GM23338 (cell line): Measurements from ENCODE around the gene ELFN1.

Experiments used
- CREB1 ChIP-seq: fragments of 250-450 bp; sonication (Bioruptor Pico); IDR thresholded peaks from 2 replicates; pipeline ENCODE4 v1.5.0; 2020; ENCODE audit warnings: low read depth, mild to moderate bottlenecking, moderate library complexity
- CTCF ChIP-seq, 2 experiments: fragments of 200-600 bp in 1 of 2; sonication (generic) in 1 of 2; conservative IDR thresholded peaks; 2 replicates each; pipeline versions ENCODE4 v1.5.1 to v1.6.1; 2016 to 2017; ENCODE audit warnings: antibody characterized with exemption in 2 of 2, low read depth in 2 of 2, mild to moderate bottlenecking in 2 of 2, moderate library complexity in 1 of 2
- EZH2 ChIP-seq: fragments of 200-600 bp; sonication (generic); IDR thresholded peaks from one replicate; pipeline ENCODE4 v1.8.0; 2017; ENCODE audit warnings: antibody characterized with exemption, mild to moderate bottlenecking, low read depth; ENCODE audit not compliant: unreplicated experiment
- EZH2phosphoT487 ChIP-seq: fragments of 200-600 bp; sonication (generic); IDR thresholded peaks from one replicate; pipeline ENCODE4 v1.8.1; 2018; ENCODE audit warnings: antibody characterized with exemption; ENCODE audit not compliant: unreplicated experiment
- JUNB ChIP-seq: IDR thresholded peaks from one replicate; pipeline ENCODE4 v1.6.1; 2016; ENCODE audit warnings: antibody characterized with exemption; ENCODE audit not compliant: unreplicated experiment
- POLR2AphosphoS5 ChIP-seq: IDR thresholded peaks from 2 replicates; pipeline ENCODE4 v1.6.1; 2016; ENCODE audit warnings: antibody characterized with exemption, low read depth
- REST ChIP-seq: IDR thresholded peaks from one replicate; pipeline ENCODE4 v1.6.1; 2018; ENCODE audit warnings: antibody characterized with exemption; ENCODE audit not compliant: unreplicated experiment
- STAT1 ChIP-seq: IDR thresholded peaks from one replicate; pipeline ENCODE4 v1.6.1; 2016; ENCODE audit warnings: antibody characterized with exemption; ENCODE audit not compliant: unreplicated experiment
- ZNF114 ChIP-seq: fragments of 250-450 bp; sonication (Bioruptor Pico); IDR thresholded peaks from 2 replicates; pipeline ENCODE4 v1.5.0; 2020; ENCODE audit warnings: mild to moderate bottlenecking, moderate library complexity
- ZNF462 ChIP-seq: fragments of 250-450 bp; sonication (Bioruptor Pico); IDR thresholded peaks from 2 replicates; pipeline ENCODE4 v1.5.0; 2020; ENCODE audit warnings: mild to moderate bottlenecking, moderate library complexity

- TF ChIP-seq CTCF (conservative IDR thresholded peaks at IDR 0.05; ENCODE audit: low read depth in 2 of 2) (no peak), POLR2AphosphoS5 (no peak), CREB1 (CRISPR knock-in tag) (no peak), ZNF462 (no peak), ZNF114 (CRISPR knock-in tag) (no peak), JUNB (no peak), EZH2 (no peak), REST (no peak), EZH2phosphoT487 (no peak), STAT1 (no peak)
Measured at GRCh38 chr7:1678081-1678543, 8.0 kb downstream of the ELFN1 start.
